ENCODE measurements around the gene ITGAD. TPM values are rescaled to one million over a fixed set of nuclear protein-coding genes. Genes with fewer than 3 reads are reported as not detected.

The ITGAD gene
- polyA plus RNA-seq, 1 of the 3 experiments (the other 2 are of a cell fraction): not detected

- TF ChIP-seq SMC3 (IDR thresholded peaks at IDR 0.05; ENCODE audit: low read depth, low read length) (no peak), ELF1 (IDR thresholded peaks at IDR 0.05) (no peak; the same call in 1 of the 2 replicates), TEAD4 (IDR thresholded peaks at IDR 0.05; ENCODE audit: borderline replicate concordance, insufficient read depth) (no peak), TCF12 (IDR thresholded peaks at IDR 0.05) (no peak), GATA2 (CRISPR knock-in tag; IDR thresholded peaks at IDR 0.05) (no peak)
These were observed 79.0 kb downstream of the ITGAD start, which contains the start of gene TGFB1I1 (continued) for GRCh38 chr16:31471875-31472708.

- Histone ChIP-seq H3K9me2 (no peaks in the 10 kb centered on the region), H3K4me1 (ENCODE audit: control insufficient read depth in 1 of 2, insufficient read depth in 2 of 2, low read depth in 1 of 2, low read length in 1 of 2) (peaks cover 0 to 12% of the 10 kb centered on the region in 2 experiments; a peak in 1 of 4 replicates), H3F3A (replicated peaks; ENCODE audit: insufficient read depth) (peaks cover 30% of the 10 kb centered on the region), H3K4me2 (peak overlapping the region; percentile 75), H3K9me3 (no peaks in the 10 kb centered on the region), H3K9ac (peak overlapping the region; percentile 97), H3K27me3 (ENCODE audit: insufficient read depth) (no peaks in the 10 kb centered on the region), H2AFZ (ENCODE audit: low read depth) (no peak overlapping the region), H3K27ac (ENCODE audit: low read depth in 2 of 2, low read length in 1 of 2) (peak overlapping the region; percentile 72 to 94), H4K20me1 (ENCODE audit: insufficient read depth) (peaks cover 22% of the 10 kb centered on the region), H3K4me3 (ENCODE audit: low read depth in 2 of 2, low read length in 1 of 2) (peak overlapping the region; percentile 54 to 81), H3K79me2 (ENCODE audit: insufficient read depth) (peaks cover 45% of the 10 kb centered on the region), H3K36me3 (replicated peaks in 1 of 2; ENCODE audit: control insufficient read depth in 1 of 2, insufficient read depth in 2 of 2, low read length in 1 of 2) (peaks cover 25 to 28% of the 10 kb centered on the region in 2 experiments)
- POLR2A ChIA-PET: interaction anchor here (0.6 to 1.1 kb wide), 4 partner anchors 13 to 292 kb away, joined by 3 to 6 read pairs (median 4); partner anchors contain the start of genes ARMC5 and RUSF1
- DNase-seq: peak; percentile 98
- WGBS (ENCODE audit: low lambda C conversion rate): 10% methylated on average over 18 of the region's 20 CpGs
- CTCF ChIA-PET: interaction anchor here (0.6 to 5.7 kb wide), 10 partner anchors 10 to 314 kb away, joined by 3 to 68 read pairs (median 4); partner anchors contain the start of genes ARMC5, SLC5A2 and ZNF843
- peak; percentile 62 for TF ChIP-seq FOXM1 (IDR thresholded peaks at IDR 0.05; ENCODE audit: low read depth)
- 0 out of 2 replicates have a peak, but pooled peaks have one; percentile 36 for TF ChIP-seq RFX5 (IDR thresholded peaks at IDR 0.05; ENCODE audit: low read length)
- TF ChIP-seq FOXJ3 (CRISPR knock-in tag; IDR thresholded peaks at IDR 0.05): no peak
- TF ChIP-seq RXRA (IDR thresholded peaks at IDR 0.05; ENCODE audit: borderline replicate concordance, low read depth): no peak
- TF ChIP-seq EZH2phosphoT487 (IDR thresholded peaks at IDR 0.05; ENCODE audit: borderline replicate concordance, low read depth): no peak
- no peak for TF ChIP-seq YY1 (IDR thresholded peaks at IDR 0.05; ENCODE audit: low read depth)
- TF ChIP-seq POLR2AphosphoS5 (IDR thresholded peaks at IDR 0.05; ENCODE audit: low read depth, low read length): peak; percentile 28
- TF ChIP-seq USF1 (IDR thresholded peaks at IDR 0.05; ENCODE audit: borderline replicate concordance, low read depth): no peak
- 0 out of 2 replicates have a peak, but pooled peaks have one; percentile 4 for TF ChIP-seq SMC3 (IDR thresholded peaks at IDR 0.05; ENCODE audit: low read depth, low read length)
- no peak for TF ChIP-seq MXI1 (IDR thresholded peaks at IDR 0.05; ENCODE audit: low read depth, low read length)
- TF ChIP-seq TAF1 (IDR thresholded peaks at IDR 0.05; ENCODE audit: borderline replicate concordance, low read depth, low read length): 0 out of 2 replicates have a peak, but pooled peaks have one; percentile 4
- no peak for TF ChIP-seq ZBTB33 (IDR thresholded peaks at IDR 0.05; ENCODE audit: borderline replicate concordance, low read depth)
- TF ChIP-seq CTCF (IDR thresholded peaks at IDR 0.05): peak; percentile 91
- TF ChIP-seq GATA2 (CRISPR knock-in tag; IDR thresholded peaks at IDR 0.05): no peak
- TF ChIP-seq CHD2 (IDR thresholded peaks at IDR 0.05; ENCODE audit: low read length, partially characterized antibody): no peak
- TF ChIP-seq NFIC (IDR thresholded peaks at IDR 0.05; ENCODE audit: borderline replicate concordance): peak; percentile 84
- no peak for TF ChIP-seq ELF1 (IDR thresholded peaks at IDR 0.05)
- no peak for TF ChIP-seq JUND (IDR thresholded peaks at IDR 0.05)
- no peak for TF ChIP-seq SIN3A (IDR thresholded peaks at IDR 0.05; ENCODE audit: borderline replicate concordance, low read depth, low read length)
- TF ChIP-seq IRF3 (IDR thresholded peaks at IDR 0.05; ENCODE audit: low read depth, low read length): peak; percentile 17; the same call in 1 of the 2 replicates
- TF ChIP-seq GABPA (IDR thresholded peaks at IDR 0.05; ENCODE audit: low read depth): no peak
- no peak for TF ChIP-seq PBX3 (IDR thresholded peaks at IDR 0.05)
These were observed 79.6 kb downstream of the ITGAD start for GRCh38 chr16:31472709-31473203.

All from SK-N-SH (cell line).